Measurements from ENCODE around the gene LBX1. TPM values are rescaled to one million over a fixed set of nuclear protein-coding genes. Genes with fewer than 3 reads are reported as not detected.

LBX1 gene
- total RNA-seq, 1 experiment from 2014 or later: not detected

DNA sequence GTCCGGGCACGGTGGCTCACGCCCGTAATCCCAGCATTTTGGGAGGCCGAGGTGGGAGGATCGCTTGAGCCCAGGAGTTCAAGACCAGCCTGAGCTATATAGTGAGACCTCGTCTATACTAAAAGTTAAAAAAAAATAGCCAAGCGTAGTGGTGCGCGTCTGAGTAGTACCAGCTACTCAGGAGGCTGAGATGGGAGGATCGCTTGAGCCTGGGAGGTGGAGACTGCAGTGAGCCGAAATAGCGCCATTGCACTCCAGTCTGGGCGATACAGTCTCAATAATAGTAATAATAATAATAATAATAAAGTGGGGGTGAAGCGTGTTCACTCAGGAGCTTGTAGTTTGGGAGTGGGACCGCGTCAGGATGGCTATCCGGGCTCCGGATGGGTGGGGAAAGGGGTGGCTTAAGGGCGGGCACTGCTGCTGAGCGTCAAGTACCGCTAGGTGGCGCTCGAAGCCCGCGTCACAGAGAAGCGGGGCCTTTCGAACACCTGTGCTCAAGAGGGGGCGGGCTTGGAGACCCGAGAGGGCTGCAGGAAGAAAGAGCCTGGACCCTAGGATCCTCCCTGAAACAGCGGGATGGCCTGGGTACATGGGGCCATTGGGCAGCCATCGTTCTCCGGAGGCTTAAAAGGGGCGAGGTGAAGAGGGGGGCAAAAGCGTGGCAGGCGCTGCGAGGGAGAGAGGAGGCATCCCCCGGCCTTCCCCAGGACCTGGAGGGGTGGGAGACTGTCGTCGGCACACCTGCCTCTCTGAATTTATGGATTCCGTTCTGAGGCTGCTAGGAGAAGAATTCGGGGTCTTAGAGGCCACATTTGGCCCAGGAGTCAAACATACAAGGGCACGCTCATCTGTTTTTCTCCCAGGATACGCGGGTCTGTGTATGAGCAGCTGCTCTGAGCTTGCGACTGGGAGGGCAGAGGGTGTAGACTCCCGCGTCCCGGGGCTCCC is 14.5 kb downstream of the LBX1 start:
- peaks cover 7 to 17% of the 10 kb centered on the region in 2 experiments; a peak in 2 of 4 replicates for H3K4me1 ChIP-seq (ENCODE audit: control insufficient read depth in 1 of 2, insufficient read depth in 2 of 2, low read length in 2 of 2)
- peak overlapping the region; percentile 55 to 63 for H3K4me3 ChIP-seq (replicated peaks in 1 of 2; ENCODE audit: low read depth in 1 of 2, low read length in 2 of 2)
- BruUV-seq (replicated peaks): no TSS peak

More for the DNA sequence above, 14.5 kb downstream of the LBX1 start:
- intact Hi-C loops (cut with micrococcal nuclease): loop anchor here (1.0 to 5.0 kb wide), 8 partner anchors 53 to 858 kb away; partner anchors contain the start of gene KCNIP2
- peak; percentile 99 for TF ChIP-seq RAD21 (IDR thresholded peaks at IDR 0.05; ENCODE audit: low read depth)
- peak; percentile 19 for TF ChIP-seq YY1 (IDR thresholded peaks at IDR 0.05; ENCODE audit: extremely low read depth, insufficient replicate concordance, low read depth, low read length)
- no peak for TF ChIP-seq EZH2phosphoT487 (IDR thresholded peaks at IDR 0.05; ENCODE audit: borderline replicate concordance)
- TF ChIP-seq, protein P1, sequence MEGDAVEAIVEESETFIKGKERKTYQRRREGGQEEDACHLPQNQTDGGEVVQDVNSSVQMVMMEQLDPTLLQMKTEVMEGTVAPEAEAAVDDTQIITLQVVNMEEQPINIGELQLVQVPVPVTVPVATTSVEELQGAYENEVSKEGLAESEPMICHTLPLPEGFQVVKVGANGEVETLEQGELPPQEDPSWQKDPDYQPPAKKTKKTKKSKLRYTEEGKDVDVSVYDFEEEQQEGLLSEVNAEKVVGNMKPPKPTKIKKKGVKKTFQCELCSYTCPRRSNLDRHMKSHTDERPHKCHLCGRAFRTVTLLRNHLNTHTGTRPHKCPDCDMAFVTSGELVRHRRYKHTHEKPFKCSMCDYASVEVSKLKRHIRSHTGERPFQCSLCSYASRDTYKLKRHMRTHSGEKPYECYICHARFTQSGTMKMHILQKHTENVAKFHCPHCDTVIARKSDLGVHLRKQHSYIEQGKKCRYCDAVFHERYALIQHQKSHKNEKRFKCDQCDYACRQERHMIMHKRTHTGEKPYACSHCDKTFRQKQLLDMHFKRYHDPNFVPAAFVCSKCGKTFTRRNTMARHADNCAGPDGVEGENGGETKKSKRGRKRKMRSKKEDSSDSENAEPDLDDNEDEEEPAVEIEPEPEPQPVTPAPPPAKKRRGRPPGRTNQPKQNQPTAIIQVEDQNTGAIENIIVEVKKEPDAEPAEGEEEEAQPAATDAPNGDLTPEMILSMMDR (IDR thresholded peaks at IDR 0.05 in 2 of 3, conservative IDR thresholded peaks at IDR 0.05 in 1 of 3; ENCODE audit: borderline replicate concordance in 1 of 3, insufficient read depth in 1 of 3, low read depth in 2 of 3, low read length in 2 of 3): peak; percentile 96 to 98 (median 97)
- H2AFZ ChIP-seq (ENCODE audit: low read depth, low read length, poor library complexity, severe bottlenecking): peak overlapping the region; percentile 92
- DNase-seq (ENCODE audit: low read depth, low spot score) (peak; percentile 66), ATAC-seq (peak; percentile 82)
- ChIA-PET CTCF (interaction anchor here (0.6 to 3.6 kb wide), 82 partner anchors 9 to 1137 kb away, joined by 3 to 130 read pairs (median 5); partner anchors contain the start of genes DPCD, NPM3, OGA and POLL), POLR2A (interaction anchor here (0.9 to 2.4 kb wide), 5 partner anchors 153 to 370 kb away, joined by 3 to 14 read pairs (median 4); partner anchors contain the start of gene KAZALD1), RAD21 (ENCODE audit: low non-redundant PET in 1 of 2, low total read pairs in 2 of 2, uncharacterized antibody in 2 of 2, unreplicated experiment in 2 of 2) (interaction anchor here (0.6 to 2.0 kb wide), 17 partner anchors 74 to 1482 kb away, joined by 3 to 31 read pairs (median 4); no protein-coding TSS in a partner anchor)
- no peaks in the 10 kb centered on the region for H3K9me3 ChIP-seq (ENCODE audit: control insufficient read depth in 1 of 2, insufficient read depth in 1 of 2, low read depth in 1 of 2, low read length in 2 of 2)
- peak overlapping the region; percentile 97 for H3K4me2 ChIP-seq (ENCODE audit: low read length)
- peak overlapping the region; percentile 58 for H3K9ac ChIP-seq (ENCODE audit: low read length)
- H3K27me3 ChIP-seq (ENCODE audit: insufficient read depth, low read length): 0 out of 2 replicates have a peak, but pooled peaks cover 3% of the 10 kb centered on the region
- H3K79me2 ChIP-seq (ENCODE audit: insufficient read depth, low read length): no peaks in the 10 kb centered on the region
- no peak overlapping the region for H3K27ac ChIP-seq (ENCODE audit: low read depth, low read length)
- no peaks in the 10 kb centered on the region for H4K20me1 ChIP-seq (ENCODE audit: insufficient read depth)
- H3K36me3 ChIP-seq (ENCODE audit: control insufficient read depth in 1 of 2, insufficient read depth in 2 of 2, low read length in 2 of 2): no peaks in the 10 kb centered on the region
- no peaks in the 10 kb centered on the region for H3K9me2 ChIP-seq (ENCODE audit: insufficient read depth)
